WERI-Rb-1 (cell line): ENCODE results near the gene CTSL.

Experiments used
- DNase-seq: peaks from one replicate; pipeline ENCODE4 v3.0.0-alpha.2; 2020
- H3K27ac ChIP-seq: fragments of 250-450 bp; sonication (Bioruptor Pico); 2 replicates; pipeline ENCODE4 v1.5.1; 2020; ENCODE audit warnings: mild to moderate bottlenecking, moderate library complexity
- H3K27me3 ChIP-seq: fragments of 250-450 bp; sonication (Bioruptor Pico); 2 replicates; pipeline ENCODE4 v1.5.1; 2021; ENCODE audit warnings: mild to moderate bottlenecking, low read depth, moderate library complexity; ENCODE audit not compliant: insufficient read depth, severe bottlenecking
- H3K36me3 ChIP-seq: fragments of 250-450 bp; sonication (Bioruptor Pico); 2 replicates; pipeline ENCODE4 v1.5.1; 2020; ENCODE audit warnings: mild to moderate bottlenecking, moderate library complexity
- H3K4me3 ChIP-seq: 2 replicates; pipeline ENCODE4 v1.5.1; 2011; ENCODE audit warnings: low read depth, mild to moderate bottlenecking, control low read depth, low read length
- H3K9me3 ChIP-seq: fragments of 250-450 bp; sonication (Bioruptor Pico); 2 replicates; pipeline ENCODE4 v1.5.1; 2021; ENCODE audit warnings: mild to moderate bottlenecking, moderate library complexity; ENCODE audit not compliant: severe bottlenecking
- TF ChIP-seq, protein P1 (sequence below): IDR thresholded peaks from 2 replicates; pipeline ENCODE4 v1.5.1; 2011; ENCODE audit warnings: low read depth, mild to moderate bottlenecking, control low read depth, inconsistent platforms, low read length

Gene CTSL

DNA sequence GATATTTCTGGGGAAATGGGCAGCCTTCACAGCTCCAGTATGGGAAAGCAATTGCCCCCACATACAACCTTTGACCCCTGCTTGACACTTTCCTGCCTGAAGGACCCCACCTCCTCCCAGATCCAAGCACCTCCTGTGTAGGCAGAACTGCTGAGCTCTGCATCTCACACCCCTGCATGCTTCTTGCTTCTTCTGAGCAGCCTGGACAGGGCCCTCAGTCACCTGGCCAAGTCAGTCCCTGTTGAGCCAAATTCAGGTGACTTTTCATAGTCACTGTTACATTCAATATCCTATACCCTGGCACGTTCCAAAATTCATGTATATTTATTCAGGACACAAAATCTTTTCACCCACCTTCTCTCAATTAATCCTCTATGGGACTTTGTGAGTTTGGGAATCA, 30.4 kb upstream of the CTSL start:
- Histone ChIP-seq H3K27ac (no peak overlapping the region), H3K9me3 (no peaks in the 10 kb centered on the region), H3K4me3 (no peak overlapping the region), H3K27me3 (no peaks in the 10 kb centered on the region), H3K36me3 (peaks cover 24% of the 10 kb centered on the region)
- no peak for DNase-seq
- TF ChIP-seq, protein P1, sequence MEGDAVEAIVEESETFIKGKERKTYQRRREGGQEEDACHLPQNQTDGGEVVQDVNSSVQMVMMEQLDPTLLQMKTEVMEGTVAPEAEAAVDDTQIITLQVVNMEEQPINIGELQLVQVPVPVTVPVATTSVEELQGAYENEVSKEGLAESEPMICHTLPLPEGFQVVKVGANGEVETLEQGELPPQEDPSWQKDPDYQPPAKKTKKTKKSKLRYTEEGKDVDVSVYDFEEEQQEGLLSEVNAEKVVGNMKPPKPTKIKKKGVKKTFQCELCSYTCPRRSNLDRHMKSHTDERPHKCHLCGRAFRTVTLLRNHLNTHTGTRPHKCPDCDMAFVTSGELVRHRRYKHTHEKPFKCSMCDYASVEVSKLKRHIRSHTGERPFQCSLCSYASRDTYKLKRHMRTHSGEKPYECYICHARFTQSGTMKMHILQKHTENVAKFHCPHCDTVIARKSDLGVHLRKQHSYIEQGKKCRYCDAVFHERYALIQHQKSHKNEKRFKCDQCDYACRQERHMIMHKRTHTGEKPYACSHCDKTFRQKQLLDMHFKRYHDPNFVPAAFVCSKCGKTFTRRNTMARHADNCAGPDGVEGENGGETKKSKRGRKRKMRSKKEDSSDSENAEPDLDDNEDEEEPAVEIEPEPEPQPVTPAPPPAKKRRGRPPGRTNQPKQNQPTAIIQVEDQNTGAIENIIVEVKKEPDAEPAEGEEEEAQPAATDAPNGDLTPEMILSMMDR: no peak

DNA sequence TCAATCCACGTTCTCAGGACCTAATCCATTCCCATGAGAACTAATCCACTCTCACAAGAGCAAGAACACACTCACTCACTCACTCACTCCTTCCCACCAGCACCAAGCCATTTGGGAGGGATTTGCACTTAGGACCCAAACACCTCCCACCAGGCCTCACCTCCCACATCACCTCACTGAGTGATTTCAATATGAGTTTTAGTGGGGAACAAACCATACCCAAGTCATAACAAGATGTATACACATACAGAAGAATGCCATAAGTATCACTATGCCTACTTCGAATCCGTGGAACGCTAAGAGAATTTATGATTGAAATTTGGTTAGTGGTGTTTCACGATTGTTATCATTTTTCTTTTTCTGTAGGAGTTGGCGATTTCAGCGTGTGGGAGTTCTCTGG, 29.3 kb upstream of the CTSL start:
- H3K9me3 ChIP-seq: no peaks in the 10 kb centered on the region
- H3K27me3 ChIP-seq: no peaks in the 10 kb centered on the region
- no peak for DNase-seq
- no peak overlapping the region for H3K4me3 ChIP-seq
- TF ChIP-seq, protein P1: no peak
- no peak overlapping the region for H3K27ac ChIP-seq
- H3K36me3 ChIP-seq: peaks cover 24% of the 10 kb centered on the region

DNA sequence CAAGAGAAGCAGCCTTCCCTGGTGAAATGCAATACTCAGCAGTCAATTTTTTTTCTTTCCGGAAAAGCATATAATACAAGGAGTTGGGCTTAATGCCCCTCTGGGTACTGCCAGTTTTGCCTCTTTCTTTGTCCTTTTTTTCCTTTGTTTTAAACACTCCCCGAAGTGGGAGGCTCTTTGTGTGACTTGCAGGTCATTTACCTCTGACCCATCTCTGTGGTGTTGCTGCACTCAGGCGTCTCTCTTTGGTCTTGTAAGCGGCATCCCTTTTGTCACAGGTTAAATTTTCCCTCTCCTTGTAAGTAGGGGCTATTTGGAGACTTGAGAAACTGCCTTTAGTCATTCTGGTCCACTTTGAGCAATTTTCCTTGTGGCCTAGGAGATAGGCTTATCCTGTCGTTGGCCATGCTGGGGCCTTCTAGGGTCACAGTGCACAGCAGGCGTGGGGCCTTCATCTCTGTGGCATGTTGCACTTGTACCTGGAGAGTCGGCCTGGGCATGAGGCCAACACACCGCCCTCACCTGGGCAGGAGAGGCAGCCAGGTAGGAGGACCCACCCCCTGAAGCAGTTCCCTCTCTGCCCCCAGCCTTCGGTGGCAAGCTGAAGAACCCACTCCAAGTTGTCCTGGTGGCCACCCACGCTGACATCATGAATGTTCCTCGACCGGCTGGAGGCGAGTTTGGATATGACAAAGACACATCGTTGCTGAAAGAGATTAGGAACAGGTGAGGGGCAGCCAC, 27.7 kb upstream of the CTSL start:
- Histone ChIP-seq H3K9me3 (no peaks in the 10 kb centered on the region), H3K27ac (no peak overlapping the region), H3K36me3 (peaks cover 24% of the 10 kb centered on the region), H3K27me3 (no peaks in the 10 kb centered on the region), H3K4me3 (no peak overlapping the region)
- DNase-seq: no peak
- TF ChIP-seq, protein P1: no peak

DNA sequence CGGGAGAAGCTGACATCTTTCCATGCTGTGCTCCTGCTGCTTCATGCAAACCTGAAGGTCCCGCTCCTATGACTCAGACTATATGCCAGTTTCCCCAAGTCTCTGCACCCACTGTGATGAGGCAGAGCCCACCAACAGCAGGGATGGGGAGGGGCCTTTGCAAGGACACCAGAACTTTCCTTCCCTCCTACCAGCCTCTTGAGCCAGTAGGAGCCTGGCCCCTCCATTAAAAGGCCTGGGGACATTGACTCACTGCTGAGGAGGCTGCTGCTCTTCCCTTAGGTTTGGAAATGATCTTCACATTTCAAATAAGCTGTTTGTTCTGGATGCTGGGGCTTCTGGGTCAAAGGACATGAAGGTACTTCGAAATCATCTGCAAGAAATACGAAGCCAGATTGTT, 26.1 kb upstream of the CTSL start:
- no peak for DNase-seq
- H3K27me3 ChIP-seq: no peaks in the 10 kb centered on the region
- no peaks in the 10 kb centered on the region for H3K9me3 ChIP-seq
- peaks cover 27% of the 10 kb centered on the region for H3K36me3 ChIP-seq
- TF ChIP-seq, protein P1: no peak
- no peak overlapping the region for H3K27ac ChIP-seq
- H3K4me3 ChIP-seq: no peak overlapping the region

DNA sequence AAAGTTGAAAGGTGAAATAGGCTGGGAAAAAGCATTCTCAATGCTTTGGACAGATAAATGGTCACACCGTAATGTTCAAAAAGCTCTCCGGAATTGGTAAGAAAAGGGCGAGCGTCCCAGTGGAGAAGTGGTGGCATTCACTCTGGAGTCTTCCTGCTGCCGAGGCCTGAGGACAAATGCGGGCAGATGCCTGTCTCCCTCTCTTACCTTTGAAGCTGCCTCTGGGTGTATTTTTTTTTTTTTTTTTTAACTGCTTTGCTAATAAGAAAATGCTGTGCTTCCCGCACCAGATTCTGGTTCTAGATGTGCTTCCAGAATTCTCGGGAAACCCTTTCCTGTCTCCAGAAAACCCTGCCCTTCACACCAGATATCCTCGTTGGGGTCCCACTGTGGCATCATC, 24.4 kb upstream of the CTSL start:
- Histone ChIP-seq H3K36me3 (peaks cover 30% of the 10 kb centered on the region), H3K9me3 (no peaks in the 10 kb centered on the region), H3K27me3 (no peaks in the 10 kb centered on the region), H3K4me3 (no peak overlapping the region), H3K27ac (no peak overlapping the region)
- DNase-seq: no peak
- TF ChIP-seq, protein P1: no peak

DNA sequence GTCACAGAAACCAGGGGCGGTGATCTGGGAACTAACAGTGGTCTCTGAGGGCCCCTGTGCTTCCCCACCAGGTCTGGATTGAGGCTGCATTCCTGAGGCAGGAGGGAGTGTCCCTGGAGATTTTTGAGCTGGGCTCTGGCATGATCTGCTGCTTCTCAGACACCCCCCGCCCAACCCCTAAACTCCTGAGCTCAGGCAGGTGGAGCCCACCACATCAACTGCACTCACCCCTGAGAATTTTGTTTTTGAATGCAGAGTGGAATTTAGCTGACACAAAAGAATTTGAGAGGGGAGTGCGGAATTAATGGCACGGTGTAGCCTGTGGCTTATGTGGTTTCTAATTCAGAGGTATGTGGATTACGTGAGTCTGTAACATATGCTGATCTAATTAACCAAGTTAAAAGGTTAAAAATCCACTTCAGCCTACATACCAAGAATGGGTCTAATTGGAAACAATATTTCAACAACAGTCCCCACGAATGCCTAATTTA, 23.9 kb upstream of the CTSL start:
- TF ChIP-seq, protein P1: no peak
- Histone ChIP-seq H3K36me3 (peaks cover 32% of the 10 kb centered on the region), H3K27me3 (no peaks in the 10 kb centered on the region), H3K9me3 (no peaks in the 10 kb centered on the region), H3K27ac (no peak overlapping the region), H3K4me3 (no peak overlapping the region)
- no peak for DNase-seq
